HEK293T (cell line): Measurements from ENCODE around the gene ZBTB1.

Experiments
- CTCF ChIA-PET: fragments of 350-600 bp; formaldehyde crosslinking; extraction: SDS; loops from one replicate; lab custom pipeline; 2021; ENCODE audit warnings: antibody characterized with exemption, inconsistent platforms; lab: Yijun Ruan, JAX
- POLR2A ChIA-PET: fragments of 350-600 bp; formaldehyde crosslinking; extraction: SDS; loops from one replicate; lab custom pipeline; 2020; ENCODE audit warnings: antibody characterized with exemption, inconsistent platforms; lab: Yijun Ruan, JAX
- DNase-seq: peaks from one replicate; pipeline ENCODE4 v3.0.0; 2012; ENCODE audit warnings: mixed read lengths; ENCODE audit errors: extremely low spot score
- ARNT ChIP-seq: fragments of 450-650 bp; IDR thresholded peaks from 2 replicates; pipeline ENCODE4 v1.6.1; 2017; ENCODE audit warnings: mild to moderate bottlenecking
- BHLHE40 ChIP-seq: fragments of 450-650 bp; IDR thresholded peaks from 2 replicates; pipeline ENCODE4 v1.6.1; 2016; ENCODE audit warnings: mild to moderate bottlenecking, moderate library complexity, borderline replicate concordance
- CTBP1 ChIP-seq: fragments of 450-650 bp; IDR thresholded peaks from 2 replicates; pipeline ENCODE4 v1.6.1; 2016; ENCODE audit warnings: borderline replicate concordance
- ELF4 ChIP-seq: fragments of 450-650 bp; IDR thresholded peaks from 2 replicates; pipeline ENCODE4 v1.6.1; 2017; ENCODE audit warnings: antibody characterized with exemption
- FOXA1 ChIP-seq: fragments of 450-650 bp; IDR thresholded peaks from 2 replicates; pipeline ENCODE4 v1.6.1; 2016; ENCODE audit warnings: mild to moderate bottlenecking
- FOXK2 ChIP-seq: fragments of 450-650 bp; IDR thresholded peaks from 2 replicates; pipeline ENCODE4 v1.6.1; 2016; ENCODE audit warnings: mild to moderate bottlenecking
- FOXM1 ChIP-seq: fragments of 450-650 bp; IDR thresholded peaks from 2 replicates; pipeline ENCODE4 v1.6.1; 2017; ENCODE audit warnings: mild to moderate bottlenecking, borderline replicate concordance
- HDGF ChIP-seq: fragments of 450-650 bp; IDR thresholded peaks from 2 replicates; pipeline ENCODE4 v1.6.1; 2017; ENCODE audit warnings: antibody characterized with exemption, borderline replicate concordance
- L3MBTL2 ChIP-seq: fragments of 450-650 bp; conservative IDR thresholded peaks from 2 replicates; pipeline ENCODE4 v1.6.1; 2016; ENCODE audit warnings: mild to moderate bottlenecking
- LEF1 ChIP-seq: fragments of 450-650 bp; IDR thresholded peaks from 2 replicates; pipeline ENCODE4 v1.6.1; 2017; ENCODE audit warnings: mild to moderate bottlenecking, borderline replicate concordance
- NFRKB ChIP-seq: fragments of 450-650 bp; IDR thresholded peaks from 2 replicates; pipeline ENCODE4 v1.6.1; 2016; ENCODE audit warnings: mild to moderate bottlenecking, moderate library complexity
- PKNOX1 ChIP-seq: fragments of 450-650 bp; IDR thresholded peaks from 2 replicates; pipeline ENCODE4 v1.6.1; 2016
- SP1 ChIP-seq: fragments of 450-650 bp; IDR thresholded peaks from 2 replicates; pipeline ENCODE4 v1.6.1; 2017
- SUZ12 ChIP-seq: fragments of 450-650 bp; IDR thresholded peaks from 2 replicates; pipeline ENCODE4 v1.6.1; 2016; ENCODE audit warnings: mild to moderate bottlenecking
- TARDBP ChIP-seq: fragments of 450-650 bp; IDR thresholded peaks from 2 replicates; pipeline ENCODE4 v1.6.1; 2016
- ZNF384 ChIP-seq: fragments of 450-650 bp; IDR thresholded peaks from 2 replicates; pipeline ENCODE4 v1.6.1; 2016

The ZBTB1 gene

GRCh38 chr14:64541972-64542835 is 37.6 kb downstream of the ZBTB1 start:
- POLR2A ChIA-PET, result interaction anchor here (1.0 to 1.5 kb wide), 2 partner anchors 37 to 154 kb away, joined by 3 to 4 read pairs; partner anchors contain the start of gene MTHFD1
- DNase-seq, result no peak
- no peak for TF ChIP-seq CTBP1
- TF ChIP-seq FOXA1, result no peak
- TF ChIP-seq LEF1, result no peak
- TF ChIP-seq TARDBP, result no peak
- TF ChIP-seq FOXM1, result no peak
- no peak for TF ChIP-seq ZNF384
- TF ChIP-seq L3MBTL2, result no peak
- no peak for TF ChIP-seq SUZ12
- no peak for TF ChIP-seq SP1
- no peak for TF ChIP-seq HDGF
- TF ChIP-seq BHLHE40, result no peak
- TF ChIP-seq FOXK2, result no peak
- TF ChIP-seq PKNOX1, result no peak
- no peak for TF ChIP-seq ELF4
- TF ChIP-seq NFRKB, result no peak
- no peak for TF ChIP-seq ARNT
- CTCF ChIA-PET, result interaction anchor here (0.7 kb wide), 1 partner anchor 94 kb away, joined by 3 read pairs; no protein-coding TSS in a partner anchor

GRCh38 chr14:64542836-64543201 is 38.2 kb downstream of the ZBTB1 start:
- DNase-seq, result no peak
- CTCF ChIA-PET, result interaction anchor here (0.7 kb wide), 1 partner anchor 93 kb away, joined by 3 read pairs; no protein-coding TSS in a partner anchor
- TF ChIP-seq L3MBTL2 (no peak), PKNOX1 (no peak), CTBP1 (no peak), HDGF (no peak), FOXM1 (no peak), SUZ12 (no peak), LEF1 (no peak), ARNT (no peak), ELF4 (no peak), NFRKB (no peak), FOXK2 (no peak), FOXA1 (no peak), BHLHE40 (no peak), TARDBP (no peak), ZNF384 (no peak)
- POLR2A ChIA-PET, result interaction anchor here (1.1 to 1.5 kb wide), 2 partner anchors 20 to 155 kb away, joined by 3 to 4 read pairs; partner anchors contain the start of gene MTHFD1

GRCh38 chr14:64544607-64545312 is 40.2 kb downstream of the ZBTB1 start:
- ChIA-PET CTCF (interaction anchor here (0.6 to 1.4 kb wide), 3 partner anchors 34 to 115 kb away, joined by 3 to 4 read pairs (median 3); no protein-coding TSS in a partner anchor), POLR2A (interaction anchor here (0.7 kb wide), 1 partner anchor 159 kb away, joined by 4 read pairs; no protein-coding TSS in a partner anchor)
- no peak for TF ChIP-seq FOXA1
- no peak for TF ChIP-seq SUZ12
- TF ChIP-seq FOXK2, result no peak
- TF ChIP-seq ELF4, result no peak
- TF ChIP-seq LEF1, result no peak
- no peak for TF ChIP-seq CTBP1
- no peak for TF ChIP-seq ARNT
- no peak for TF ChIP-seq TARDBP
- no peak for TF ChIP-seq FOXM1
- no peak for TF ChIP-seq PKNOX1
- TF ChIP-seq ZNF384, result no peak
- no peak for TF ChIP-seq NFRKB
- TF ChIP-seq L3MBTL2, result no peak
- no peak for TF ChIP-seq HDGF
- TF ChIP-seq BHLHE40, result no peak
- no peak for TF ChIP-seq SP1
- DNase-seq, result no peak

- ChIA-PET POLR2A (no interaction called here), CTCF (no interaction called here)
- no peak for DNase-seq
- TF ChIP-seq FOXA1 (no peak), SP1 (no peak), SUZ12 (no peak), BHLHE40 (no peak), L3MBTL2 (no peak), HDGF (no peak), FOXM1 (no peak), CTBP1 (no peak), TARDBP (no peak), PKNOX1 (no peak), ELF4 (no peak)
These were observed 44.4 kb downstream of the ZBTB1 start for GRCh38 chr14:64549016-64549415.
